OCI-LY7 (cell line): ENCODE measurements around the gene PSMB11. TPM values are rescaled to one million over a fixed set of nuclear protein-coding genes. Genes with fewer than 3 reads are reported as not detected.
A peak's percentile ranks its signal among the peaks of the same experiment; 100 is the strongest.

ENCODE experiments used
- BruUV-seq: library from RNA; stranded (reverse); fragments of 400-500 nt; replicated peaks from 2 replicates; lab custom pipeline; 2021; lab: Mats Ljungman, UMichigan
- CTCF ChIA-PET: fragments of 300-600 bp; sonication (Branson Sonifier 250); formaldehyde crosslinking; loops from one replicate; lab custom pipeline; 2022; ENCODE audit warnings: antibody characterized with exemption; ENCODE audit not compliant: unreplicated experiment; lab: Charles Lee
- POLR2A ChIA-PET: fragments of 300-600 bp; sonication (Branson Sonifier 250); formaldehyde crosslinking; loops from one replicate; lab custom pipeline; 2022; ENCODE audit warnings: antibody characterized with exemption; lab: Charles Lee
- DNase-seq: peaks from one replicate; pipeline ENCODE4 v3.0.0-alpha.2; 2015; ENCODE audit warnings: low spot score
- H2AFZ ChIP-seq: fragments of 200-600 bp; sonication (generic), shearing (Covaris generic); 2 replicates; pipeline ENCODE4 v1.6.1; 2014; ENCODE audit warnings: mild to moderate bottlenecking, antibody characterized with exemption, low read length, moderate library complexity
- H3K27ac ChIP-seq: fragments of 200-600 bp; sonication (generic); 2 replicates; pipeline ENCODE4 v1.5.1; 2014; ENCODE audit warnings: mixed run types, low read depth, mild to moderate bottlenecking, moderate library complexity, low read length, inconsistent platforms; ENCODE audit not compliant: poor library complexity, severe bottlenecking
- H3K36me3 ChIP-seq: fragments of 200-600 bp; sonication (generic); 2 replicates; pipeline ENCODE4 v1.6.1; 2014; ENCODE audit warnings: mild to moderate bottlenecking, antibody characterized with exemption, low read length, moderate library complexity, mixed read lengths; ENCODE audit not compliant: insufficient read depth
- H3K4me1 ChIP-seq: fragments of 200-600 bp; sonication (generic); 2 replicates; pipeline ENCODE4 v1.5.1; 2014; ENCODE audit warnings: mild to moderate bottlenecking, low read length; ENCODE audit not compliant: insufficient read depth, poor library complexity, severe bottlenecking
- H3K4me2 ChIP-seq: fragments of 200-600 bp; sonication (generic); 2 replicates; pipeline ENCODE4 v1.6.1; 2014; ENCODE audit warnings: mild to moderate bottlenecking, low read length
- H3K4me3 ChIP-seq: fragments of 200-600 bp; sonication (generic); 2 replicates; pipeline ENCODE4 v1.5.1; 2014; ENCODE audit warnings: mild to moderate bottlenecking, low read depth, low read length; ENCODE audit not compliant: poor library complexity, severe bottlenecking
- H3K79me2 ChIP-seq: fragments of 200-600 bp; sonication (generic); 2 replicates; pipeline ENCODE4 v1.6.1; 2016; ENCODE audit warnings: low read depth, mild to moderate bottlenecking, low read length, moderate library complexity, mixed read lengths; ENCODE audit not compliant: insufficient read depth
- H3K9me2 ChIP-seq: fragments of 200-600 bp; sonication (generic); 2 replicates; pipeline ENCODE4 v1.6.1; 2016; ENCODE audit warnings: mild to moderate bottlenecking, low read length, mixed read lengths; ENCODE audit not compliant: insufficient read depth
- H3K9me3 ChIP-seq: fragments of 200-600 bp; sonication (generic); 2 replicates; pipeline ENCODE4 v1.6.1; 2014; ENCODE audit warnings: mild to moderate bottlenecking, mixed run types, low read length, mixed read lengths
- H4K20me1 ChIP-seq: fragments of 200-600 bp; sonication (generic); 2 replicates; pipeline ENCODE4 v1.6.1; 2014; ENCODE audit warnings: mild to moderate bottlenecking, antibody characterized with exemption, low read length, moderate library complexity, mixed read lengths; ENCODE audit not compliant: insufficient read depth
- CTCF ChIP-seq: fragments of 200-600 bp; sonication (generic); conservative IDR thresholded peaks from 2 replicates; pipeline ENCODE4 v1.5.1; 2014; ENCODE audit warnings: mild to moderate bottlenecking, antibody characterized with exemption, low read length, moderate library complexity, mixed read lengths
- EZH2phosphoT487 ChIP-seq: fragments of 200-600 bp; sonication (generic); IDR thresholded peaks from 2 replicates; pipeline ENCODE4 v1.6.1; 2018; ENCODE audit warnings: low read depth, borderline replicate concordance, mild to moderate bottlenecking, mixed run types, antibody characterized with exemption, low read length, moderate library complexity, mixed read lengths
- intact Hi-C: fragments of 100-400 bp; cut with micrococcal nuclease; formaldehyde crosslinking; loops from one replicate; pipeline ENCODE4 v1.10.0; 2022; ENCODE audit not compliant: unreplicated experiment
- total RNA-seq, 2 experiments: library from RNA; depleted of rRNA in 1 of 2; stranded (reverse); fragments of >200 nt in 1 of 2; shearing (Covaris generic) in 1 of 2; gene quantifications; 2 replicates each; pipeline ENCODE4 v1.2.3, GENCODE V29; 2014 to 2022

PSMB11 gene
- total RNA-seq, 2 experiments from 2014 or later = not detected

- DNase-seq = peak; percentile 60
- POLR2A ChIA-PET = interaction anchor here (0.6 to 3.1 kb wide), 9 partner anchors 13 to 620 kb away, joined by 3 to 41 read pairs (median 5); partner anchors contain the start of gene PSMB5
- H3K27ac ChIP-seq = no peak overlapping the region
- no peaks in the 10 kb centered on the region for H3K79me2 ChIP-seq
- H3K9me3 ChIP-seq = no peaks in the 10 kb centered on the region
- H3K9me2 ChIP-seq = no peaks in the 10 kb centered on the region
- no peak overlapping the region for H3K4me3 ChIP-seq
- intact Hi-C loops = loop anchor here (1.0 kb wide), 1 partner anchor 59 kb away; no protein-coding TSS in a partner anchor
- BruUV-seq = no TSS peak
- no peaks in the 10 kb centered on the region for H3K36me3 ChIP-seq
- H4K20me1 ChIP-seq = no peaks in the 10 kb centered on the region
- H3K4me2 ChIP-seq = no peak overlapping the region
- CTCF ChIA-PET = interaction anchor here (0.5 to 2.5 kb wide), 12 partner anchors 8 to 75 kb away, joined by 3 to 18 read pairs (median 4); partner anchors contain the start of gene CDH24
- no peak for TF ChIP-seq EZH2phosphoT487
- TF ChIP-seq CTCF = peak; percentile 87
- peaks cover 4% of the 10 kb centered on the region for H3K4me1 ChIP-seq
- H2AFZ ChIP-seq = no peak overlapping the region
Measured at GRCh38 chr14:22994762-22995275, 47.2 kb upstream of the PSMB11 start.

- Histone ChIP-seq H3K4me1 (peaks cover 4% of the 10 kb centered on the region), H2AFZ (no peak overlapping the region), H3K36me3 (no peaks in the 10 kb centered on the region), H3K9me3 (no peaks in the 10 kb centered on the region), H3K27ac (no peak overlapping the region), H3K9me2 (no peaks in the 10 kb centered on the region), H3K4me3 (no peak overlapping the region), H3K4me2 (no peak overlapping the region), H4K20me1 (no peaks in the 10 kb centered on the region), H3K79me2 (no peaks in the 10 kb centered on the region)
- ChIA-PET POLR2A (interaction anchor here (0.7 to 3.1 kb wide), 5 partner anchors 8 to 70 kb away, joined by 3 to 41 read pairs (median 5); partner anchors contain the start of gene PSMB5), CTCF (interaction anchor here (0.7 to 2.5 kb wide), 6 partner anchors 9 to 100 kb away, joined by 3 to 16 read pairs (median 4); no protein-coding TSS in a partner anchor)
- no TSS peak for BruUV-seq
- intact Hi-C loops = no loop called here
- DNase-seq = no peak
- no peak for TF ChIP-seq CTCF
- no peak for TF ChIP-seq EZH2phosphoT487
Measured at GRCh38 chr14:22995889-22996625, 46.0 kb upstream of the PSMB11 start.
